Breast epithelium (tissue), 3 donors: ENCODE results near the gene CYP24A1.

Experiments used
- CTCF ChIP-seq, 3 donors: fragments of 450-650 bp; IDR thresholded peaks; one replicate each; pipeline ENCODE4 v1.5.1; 2016 to 2017; ENCODE audit warnings: antibody characterized with exemption in 3 of 3, mild to moderate bottlenecking in 3 of 3, moderate library complexity in 3 of 3
- POLR2AphosphoS5 ChIP-seq, 3 donors: sonication (generic); formaldehyde crosslinking; IDR thresholded peaks; one replicate each; pipeline ENCODE4 v1.6.1; 2017; ENCODE audit warnings: antibody characterized with exemption in 3 of 3

DNA sequence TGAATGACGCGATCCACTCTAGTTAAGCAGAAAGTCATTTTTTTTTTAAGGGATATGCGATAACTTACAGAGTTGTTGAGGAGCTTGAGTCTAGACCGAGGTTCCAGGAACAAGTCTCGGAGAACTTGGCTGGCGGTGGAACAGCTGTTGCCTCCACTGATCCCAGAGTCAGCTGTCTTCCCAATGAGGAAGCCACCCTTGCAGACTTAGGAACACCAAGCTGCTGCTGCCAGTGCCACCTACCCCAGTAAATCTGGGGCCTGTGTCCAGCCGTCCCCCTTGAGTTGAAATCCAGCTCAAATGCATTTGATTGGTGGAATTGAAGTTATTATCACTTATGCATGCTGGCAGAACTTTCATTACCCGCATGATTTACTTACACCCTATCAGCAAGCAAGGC lies 40.8 kb upstream of the CYP24A1 start:
- TF ChIP-seq CTCF (IDR thresholded peaks at IDR 0.05) (no peak), POLR2AphosphoS5 (IDR thresholded peaks at IDR 0.05) (no peak)
